Loucy (cell line): Measurements from ENCODE around the gene SMCO2.

Experiments
- H2AFZ ChIP-seq: fragments of 200-600 bp; sonication (generic); 2 replicates; pipeline ENCODE4 v1.6.0; 2016; ENCODE audit warnings: antibody characterized with exemption, mild to moderate bottlenecking, low read length, moderate library complexity
- H3F3A ChIP-seq: fragments of 200-600 bp; 2 replicates; pipeline ENCODE4 v1.6.0; 2016; ENCODE audit warnings: antibody characterized with exemption, low read depth, mild to moderate bottlenecking
- H3K27me3 ChIP-seq: fragments of 200-600 bp; sonication (generic); 2 replicates; pipeline ENCODE4 v1.6.1; 2014; ENCODE audit warnings: low read length, mild to moderate bottlenecking; ENCODE audit not compliant: insufficient read depth, poor library complexity, severe bottlenecking
- H3K36me3 ChIP-seq: fragments of 200-600 bp; sonication (generic); 2 replicates; pipeline ENCODE4 v1.6.1; 2016; ENCODE audit warnings: low read length; ENCODE audit not compliant: insufficient read depth
- H3K4me1 ChIP-seq: fragments of 200-600 bp; sonication (generic); 2 replicates; pipeline ENCODE4 v1.5.1; 2014; ENCODE audit warnings: low read length, mild to moderate bottlenecking; ENCODE audit not compliant: insufficient read depth, poor library complexity, severe bottlenecking
- H3K4me2 ChIP-seq: fragments of 200-600 bp; sonication (generic); 2 replicates; pipeline ENCODE4 v1.6.0; 2014; ENCODE audit warnings: antibody characterized with exemption, low read length, low read depth, mild to moderate bottlenecking; ENCODE audit not compliant: poor library complexity, severe bottlenecking
- H3K4me3 ChIP-seq: fragments of 200-600 bp; sonication (generic); 2 replicates; pipeline ENCODE4 v1.5.1; 2014; ENCODE audit warnings: low read length, mild to moderate bottlenecking, mixed read lengths; ENCODE audit not compliant: poor library complexity, severe bottlenecking
- H3K79me2 ChIP-seq: fragments of 200-600 bp; sonication (generic); 2 replicates; pipeline ENCODE4 v1.6.1; 2014; ENCODE audit warnings: low read length; ENCODE audit not compliant: insufficient read depth
- H3K9ac ChIP-seq: fragments of 200-600 bp; sonication (generic); 2 replicates; pipeline ENCODE4 v1.6.0; 2014; ENCODE audit warnings: mild to moderate bottlenecking, low read depth, low read length, moderate library complexity; ENCODE audit not compliant: poor library complexity, severe bottlenecking
- H3K9me2 ChIP-seq: fragments of 200-600 bp; sonication (generic); replicated peaks from 2 replicates; pipeline ENCODE4 v1.6.1; 2016; ENCODE audit warnings: low read depth, low read length, mixed read lengths
- H3K9me3 ChIP-seq: fragments of 200-600 bp; sonication (generic); 2 replicates; pipeline ENCODE4 v1.6.1; 2014; ENCODE audit warnings: mild to moderate bottlenecking, antibody characterized with exemption, low read length, low read depth; ENCODE audit not compliant: insufficient read depth
- H4K20me1 ChIP-seq: fragments of 200-600 bp; sonication (generic); 2 replicates; pipeline ENCODE4 v1.6.0; 2014; ENCODE audit warnings: antibody characterized with exemption, low read length, mild to moderate bottlenecking; ENCODE audit not compliant: insufficient read depth, poor library complexity, severe bottlenecking
- EZH2phosphoT487 ChIP-seq: fragments of 200-600 bp; IDR thresholded peaks from 2 replicates; pipeline ENCODE4 v1.6.1; 2018; ENCODE audit warnings: antibody characterized with exemption, mild to moderate bottlenecking, moderate library complexity, borderline replicate concordance
- TF ChIP-seq, protein P1 (sequence below): fragments of 200-600 bp; sonication (generic); conservative IDR thresholded peaks from 2 replicates; pipeline ENCODE4 v1.5.1; 2014; ENCODE audit warnings: mild to moderate bottlenecking, antibody characterized with exemption, low read length

Gene SMCO2

DNA sequence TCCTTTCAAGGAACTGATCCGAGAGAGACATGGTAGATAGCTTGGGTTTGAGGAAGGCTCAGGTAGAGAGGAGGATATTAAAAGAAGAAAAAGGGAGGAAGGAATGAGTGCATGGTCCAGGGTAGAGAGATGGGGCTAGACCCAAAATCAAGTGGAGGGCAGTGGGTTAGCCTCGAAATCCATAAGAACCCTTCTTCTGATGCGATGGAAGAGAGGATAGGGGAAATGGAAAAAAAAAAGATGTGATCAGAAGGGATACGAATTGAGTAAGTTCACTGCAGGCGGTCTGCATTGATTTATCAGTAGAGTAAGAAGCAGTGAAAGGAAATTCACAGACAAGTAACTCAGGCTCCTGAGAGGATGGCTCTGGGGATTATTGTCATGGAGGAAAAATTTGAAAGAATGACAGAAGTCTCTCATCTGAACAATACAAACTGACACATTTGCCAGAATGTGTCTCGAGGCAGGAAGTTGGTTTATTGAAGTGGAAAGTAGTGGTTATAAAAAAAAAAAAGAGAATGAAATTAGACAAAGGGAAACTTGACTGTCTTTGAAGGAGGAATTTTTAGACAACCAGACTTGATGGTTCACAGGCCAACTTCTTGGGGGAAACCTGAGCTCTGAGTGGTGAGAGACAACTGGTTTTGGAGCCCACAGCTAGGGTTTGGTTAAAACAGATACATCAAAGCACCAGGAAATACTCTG lies 87.7 kb downstream of the SMCO2 start:
- H4K20me1 ChIP-seq, result no peaks in the 10 kb centered on the region
- H3F3A ChIP-seq, result peaks cover 8% of the 10 kb centered on the region
- no peaks in the 10 kb centered on the region for H3K27me3 ChIP-seq
- H3K4me1 ChIP-seq, result peaks cover 51% of the 10 kb centered on the region
- H3K36me3 ChIP-seq, result no peaks in the 10 kb centered on the region
- H3K4me3 ChIP-seq, result peak overlapping the region; percentile 39
- no peaks in the 10 kb centered on the region for H3K9me2 ChIP-seq
- peak overlapping the region; percentile 69 for H3K4me2 ChIP-seq
- no peaks in the 10 kb centered on the region for H3K9me3 ChIP-seq
- TF ChIP-seq, protein P1, sequence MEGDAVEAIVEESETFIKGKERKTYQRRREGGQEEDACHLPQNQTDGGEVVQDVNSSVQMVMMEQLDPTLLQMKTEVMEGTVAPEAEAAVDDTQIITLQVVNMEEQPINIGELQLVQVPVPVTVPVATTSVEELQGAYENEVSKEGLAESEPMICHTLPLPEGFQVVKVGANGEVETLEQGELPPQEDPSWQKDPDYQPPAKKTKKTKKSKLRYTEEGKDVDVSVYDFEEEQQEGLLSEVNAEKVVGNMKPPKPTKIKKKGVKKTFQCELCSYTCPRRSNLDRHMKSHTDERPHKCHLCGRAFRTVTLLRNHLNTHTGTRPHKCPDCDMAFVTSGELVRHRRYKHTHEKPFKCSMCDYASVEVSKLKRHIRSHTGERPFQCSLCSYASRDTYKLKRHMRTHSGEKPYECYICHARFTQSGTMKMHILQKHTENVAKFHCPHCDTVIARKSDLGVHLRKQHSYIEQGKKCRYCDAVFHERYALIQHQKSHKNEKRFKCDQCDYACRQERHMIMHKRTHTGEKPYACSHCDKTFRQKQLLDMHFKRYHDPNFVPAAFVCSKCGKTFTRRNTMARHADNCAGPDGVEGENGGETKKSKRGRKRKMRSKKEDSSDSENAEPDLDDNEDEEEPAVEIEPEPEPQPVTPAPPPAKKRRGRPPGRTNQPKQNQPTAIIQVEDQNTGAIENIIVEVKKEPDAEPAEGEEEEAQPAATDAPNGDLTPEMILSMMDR, result no peak
- no peak for TF ChIP-seq EZH2phosphoT487
- peaks cover 24% of the 10 kb centered on the region; the same call in 1 of the 2 replicates for H3K79me2 ChIP-seq
- H3K9ac ChIP-seq, result peak overlapping the region; percentile 23
- H2AFZ ChIP-seq, result no peak overlapping the region

GRCh38 chr12:27534765-27535161 lies 88.2 kb downstream of the SMCO2 start:
- Histone ChIP-seq H3K4me2 (peak overlapping the region; percentile 69), H3K36me3 (no peaks in the 10 kb centered on the region), H3K9me3 (no peaks in the 10 kb centered on the region), H3K4me3 (peak overlapping the region; percentile 39), H4K20me1 (no peaks in the 10 kb centered on the region), H3F3A (peaks cover 8% of the 10 kb centered on the region), H2AFZ (no peak overlapping the region), H3K9ac (peak overlapping the region; percentile 23), H3K79me2 (peaks cover 24% of the 10 kb centered on the region; the same call in 1 of the 2 replicates), H3K4me1 (peaks cover 49% of the 10 kb centered on the region), H3K9me2 (no peaks in the 10 kb centered on the region), H3K27me3 (no peaks in the 10 kb centered on the region)
- TF ChIP-seq EZH2phosphoT487, result no peak
- TF ChIP-seq, protein P1, result no peak

GRCh38 chr12:27535318-27535717 lies 88.8 kb downstream of the SMCO2 start:
- peaks cover 43% of the 10 kb centered on the region for H3K4me1 ChIP-seq
- no peaks in the 10 kb centered on the region for H3K27me3 ChIP-seq
- H3K4me3 ChIP-seq, result no peak overlapping the region
- H3F3A ChIP-seq, result peaks cover 8% of the 10 kb centered on the region
- H3K9me3 ChIP-seq, result no peaks in the 10 kb centered on the region
- no peak overlapping the region for H2AFZ ChIP-seq
- H4K20me1 ChIP-seq, result no peaks in the 10 kb centered on the region
- H3K4me2 ChIP-seq, result peak overlapping the region; percentile 69
- no peaks in the 10 kb centered on the region for H3K36me3 ChIP-seq
- H3K9ac ChIP-seq, result peak overlapping the region; percentile 23
- TF ChIP-seq, protein P1, result no peak
- TF ChIP-seq EZH2phosphoT487, result no peak
- peaks cover 30% of the 10 kb centered on the region for H3K79me2 ChIP-seq
- no peaks in the 10 kb centered on the region for H3K9me2 ChIP-seq
